Measurements from ENCODE around the gene R3HDM2. TPM values are rescaled to one million over a fixed set of nuclear protein-coding genes. Genes with fewer than 3 reads are reported as not detected.

R3HDM2 gene
- total and polyA plus RNA-seq, 10 donors, result 11.3 to 90.8 (median 53.5) TPM

DNA sequence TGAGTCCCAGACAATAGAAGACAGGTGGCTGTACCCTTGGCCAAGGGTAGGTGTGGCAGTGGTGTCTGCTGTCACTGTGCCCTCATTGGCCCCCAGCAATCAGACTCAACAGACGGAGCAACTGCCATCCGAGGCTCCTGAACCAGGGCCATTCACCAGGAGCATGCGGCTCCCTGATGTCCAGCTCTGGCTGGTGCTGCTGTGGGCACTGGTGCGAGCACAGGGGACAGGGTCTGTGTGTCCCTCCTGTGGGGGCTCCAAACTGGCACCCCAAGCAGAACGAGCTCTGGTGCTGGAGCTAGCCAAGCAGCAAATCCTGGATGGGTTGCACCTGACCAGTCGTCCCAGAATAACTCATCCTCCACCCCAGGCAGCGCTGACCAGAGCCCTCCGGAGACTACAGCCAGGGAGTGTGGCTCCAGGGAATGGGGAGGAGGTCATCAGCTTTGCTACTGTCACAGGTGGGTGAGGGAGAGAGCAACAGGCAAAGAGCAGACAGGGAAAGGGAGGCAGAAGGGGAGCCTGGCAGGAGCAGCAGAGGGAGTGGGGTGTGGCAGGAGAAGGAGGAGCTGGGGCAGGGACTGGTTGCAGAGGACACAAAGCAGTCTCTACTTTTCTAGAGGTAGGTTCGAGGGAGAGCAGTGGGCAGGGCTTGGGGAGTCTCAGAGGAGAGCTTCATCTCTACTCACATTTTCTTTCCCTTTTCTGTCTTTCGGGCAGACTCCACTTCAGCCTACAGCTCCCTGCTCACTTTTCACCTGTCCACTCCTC, 24.7 kb upstream of the R3HDM2 start:
- peak overlapping the region in 1 of 8 donors; percentile 35 for H3K4me3 ChIP-seq
- TF ChIP-seq POLR2A (IDR thresholded peaks at IDR 0.05) (no peak), POLR2AphosphoS5 (IDR thresholded peaks at IDR 0.05) (no peak), CTCF (IDR thresholded peaks at IDR 0.05 in 8 of 11, conservative IDR thresholded peaks at IDR 0.05 in 3 of 11) (no peak)
- H3K4me1 ChIP-seq, result peaks cover 14 to 46% (median 20%) of the 10 kb centered on the region in 6 donors
- H3K27ac ChIP-seq, result no peak overlapping the region
- intact Hi-C loops (cut with DNase I; ENCODE audit: low total_unique reads), result no loop called here
- H3K9me3 ChIP-seq, result no peaks in the 10 kb centered on the region
- H3K27me3 ChIP-seq (replicated peaks in 1 of 7), result peaks cover 0 to 17% (median 0%) of the 10 kb centered on the region in 7 donors
- H3K36me3 ChIP-seq, result no peaks in the 10 kb centered on the region
- 56 to 67% (median 63%) methylated on average over 5 to 10 of the region's 10 CpGs for WGBS, 5 donors
- peak; percentile 68 for DNase-seq

DNA sequence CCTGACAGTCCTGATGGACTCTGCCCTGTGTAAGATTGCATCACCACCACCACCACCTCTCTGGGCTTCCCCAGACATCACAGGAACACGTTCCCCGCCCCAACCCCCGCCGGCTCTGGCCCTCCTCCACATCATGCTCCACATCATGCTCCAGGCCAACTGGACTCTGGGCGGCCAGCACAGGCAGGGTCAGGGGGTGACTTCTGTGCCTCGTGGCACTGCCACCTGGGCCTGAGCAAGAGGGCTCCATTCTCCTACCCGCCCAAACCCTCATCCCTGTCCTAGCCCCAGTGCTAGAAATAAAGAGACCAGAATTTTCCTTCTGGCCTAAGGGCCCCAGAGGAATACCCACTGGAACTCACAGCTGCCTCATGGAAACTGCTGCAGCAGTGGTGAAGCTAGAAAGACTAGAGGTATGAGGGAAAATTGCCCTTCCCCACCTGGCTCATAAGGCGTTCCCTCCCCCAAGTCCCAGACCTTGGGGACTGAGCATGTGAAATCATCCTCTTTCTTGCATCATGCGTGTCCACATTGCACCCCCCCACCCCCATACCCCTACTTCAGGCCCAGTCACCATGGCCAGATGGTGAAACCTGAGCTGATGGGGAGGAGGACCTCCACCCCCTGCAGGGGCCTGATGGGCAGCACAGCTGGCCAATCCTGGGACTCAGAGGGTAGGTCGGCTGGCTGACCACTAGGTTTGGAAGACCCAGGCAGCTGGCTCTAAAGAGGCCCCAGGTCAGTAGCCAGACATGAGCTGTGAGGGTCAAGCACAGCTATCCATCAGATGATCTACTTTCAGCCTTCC, 23.9 kb upstream of the R3HDM2 start, which contains the start of gene INHBE:
Gene INHBE (plus strand): TSS at position 742 of the 808 bp plus-strand sequence. CDS start 230 bp downstream, outside the sequence.
- DNase-seq, result peak; percentile 72
- 58 to 84% (median 70%) methylated on average over 9 to 10 of the region's 10 CpGs for WGBS, 5 donors
- TF ChIP-seq CTCF (IDR thresholded peaks at IDR 0.05 in 8 of 11, conservative IDR thresholded peaks at IDR 0.05 in 3 of 11) (no peak), POLR2A (IDR thresholded peaks at IDR 0.05) (no peak), POLR2AphosphoS5 (IDR thresholded peaks at IDR 0.05) (no peak)
- intact Hi-C loops (cut with DNase I; ENCODE audit: low total_unique reads), result loop anchor here (5.0 kb wide), 1 partner anchor 192 kb away; no protein-coding TSS in a partner anchor
- Histone ChIP-seq H3K27ac (no peak within 1 kb of the TSS), H3K27me3 (replicated peaks in 1 of 7) (peaks cover 0 to 9% (median 0%) of the 10 kb centered on the region in 7 donors), H3K9me3 (no peaks in the 10 kb centered on the region), H3K4me3 (peak within 1 kb of the TSS in 1 of 8 donors; percentile 35), H3K4me1 (peaks cover 6 to 38% (median 13%) of the 10 kb centered on the region in 6 donors), H3K36me3 (no peaks in the 10 kb centered on the region)

DNA sequence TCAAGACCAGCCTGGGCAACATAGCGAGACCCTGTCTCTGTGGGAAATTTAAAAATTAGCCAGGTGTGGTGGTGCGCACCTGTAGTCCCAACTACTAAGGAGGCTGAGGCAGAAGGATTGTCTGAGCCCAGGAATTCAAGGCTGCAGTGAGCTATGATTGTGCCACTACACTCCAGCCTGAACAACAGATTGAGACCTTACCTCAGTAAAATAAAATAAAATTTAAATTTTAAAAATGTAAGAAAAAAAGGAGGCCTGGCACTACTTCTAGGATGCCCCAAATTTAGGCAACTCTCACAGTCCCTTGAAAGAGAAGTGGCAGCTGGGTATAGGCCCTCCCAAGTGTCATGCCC, 23.3 kb upstream of the R3HDM2 start:
- Histone ChIP-seq H3K27me3 (replicated peaks in 1 of 7) (peaks cover 0 to 7% (median 0%) of the 10 kb centered on the region in 7 donors), H3K36me3 (no peaks in the 10 kb centered on the region), H3K9me3 (no peaks in the 10 kb centered on the region), H3K27ac (no peak overlapping the region), H3K4me3 (no peak overlapping the region), H3K4me1 (peaks cover 6 to 32% (median 12%) of the 10 kb centered on the region in 6 donors)
- 94 to 100% (median 98%) methylated on average over 2 of the region's 2 CpGs for WGBS, 5 donors
- no peak for TF ChIP-seq POLR2A (IDR thresholded peaks at IDR 0.05)
- no peak for TF ChIP-seq POLR2AphosphoS5 (IDR thresholded peaks at IDR 0.05)
- no peak for TF ChIP-seq CTCF (IDR thresholded peaks at IDR 0.05 in 8 of 11, conservative IDR thresholded peaks at IDR 0.05 in 3 of 11)
- no peak for DNase-seq
- intact Hi-C loops (cut with DNase I; ENCODE audit: low total_unique reads), result loop anchor here (5.0 kb wide), 1 partner anchor 192 kb away; no protein-coding TSS in a partner anchor
